ENCODE results near the gene STK33.

The STK33 gene

DNA sequence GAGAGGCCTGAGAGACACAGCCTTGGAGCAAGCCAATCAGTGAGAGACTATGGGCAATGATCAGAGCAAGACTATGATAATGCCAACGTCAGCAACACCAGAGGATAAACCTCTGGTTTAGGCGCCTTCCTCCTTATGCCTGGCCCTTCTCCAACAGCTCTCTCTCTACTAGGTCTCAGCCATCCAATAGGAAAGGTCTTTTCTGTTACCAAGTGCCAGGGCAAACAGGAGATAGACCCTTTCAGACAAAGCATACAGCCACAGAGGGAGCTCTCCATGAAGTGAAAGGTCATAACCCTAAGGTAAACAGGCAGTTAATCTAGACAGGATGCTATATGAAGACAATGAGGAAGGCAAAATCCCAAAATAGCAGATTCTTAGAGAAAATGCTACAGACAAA, 9.5 kb downstream of the STK33 start:
- H4K20me1 ChIP-seq, result no peaks in the 10 kb centered on the region
- no peak overlapping the region for H3K4me3 ChIP-seq
- H3K4me1 ChIP-seq, result peaks cover 4% of the 10 kb centered on the region; the same call in 1 of the 2 replicates
- no peaks in the 10 kb centered on the region for H3K36me3 ChIP-seq
- H3K9me3 ChIP-seq, result no peaks in the 10 kb centered on the region
- H3K9ac ChIP-seq, result no peak overlapping the region
- TF ChIP-seq Cebpa-rat (IDR thresholded peaks at IDR 0.05), result no peak
- H3K27ac ChIP-seq, result no peak overlapping the region
- no peaks in the 10 kb centered on the region for H3K27me3 ChIP-seq
- H3K4me2 ChIP-seq, result no peak overlapping the region

DNA sequence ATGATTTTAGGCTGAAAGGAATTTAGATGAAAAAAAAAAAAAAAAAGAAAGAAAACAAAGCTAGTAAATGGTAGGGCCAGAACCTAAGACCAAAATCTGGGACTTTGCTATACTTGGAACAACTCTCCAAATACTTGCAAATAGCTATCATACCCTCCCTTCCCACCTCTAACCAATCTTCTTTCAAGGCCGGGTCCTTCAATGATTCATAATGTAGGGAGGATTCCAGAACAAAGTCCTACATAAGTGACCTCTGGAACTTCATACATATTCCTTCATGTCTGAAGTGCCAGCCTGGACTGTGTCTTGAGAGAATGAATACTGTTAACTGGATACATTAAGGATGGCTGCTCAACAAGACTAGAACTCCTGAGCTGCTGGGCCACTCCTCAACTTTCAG, 9.9 kb downstream of the STK33 start:
- Histone ChIP-seq H3K9me3 (no peaks in the 10 kb centered on the region; the same call in 1 of the 2 replicates), H3K4me2 (no peak overlapping the region), H4K20me1 (no peaks in the 10 kb centered on the region), H3K4me1 (peaks cover 4% of the 10 kb centered on the region; the same call in 1 of the 2 replicates), H3K9ac (no peak overlapping the region), H3K36me3 (no peaks in the 10 kb centered on the region), H3K4me3 (no peak overlapping the region), H3K27ac (no peak overlapping the region), H3K27me3 (no peaks in the 10 kb centered on the region)
- TF ChIP-seq Cebpa-rat (IDR thresholded peaks at IDR 0.05), result no peak

DNA sequence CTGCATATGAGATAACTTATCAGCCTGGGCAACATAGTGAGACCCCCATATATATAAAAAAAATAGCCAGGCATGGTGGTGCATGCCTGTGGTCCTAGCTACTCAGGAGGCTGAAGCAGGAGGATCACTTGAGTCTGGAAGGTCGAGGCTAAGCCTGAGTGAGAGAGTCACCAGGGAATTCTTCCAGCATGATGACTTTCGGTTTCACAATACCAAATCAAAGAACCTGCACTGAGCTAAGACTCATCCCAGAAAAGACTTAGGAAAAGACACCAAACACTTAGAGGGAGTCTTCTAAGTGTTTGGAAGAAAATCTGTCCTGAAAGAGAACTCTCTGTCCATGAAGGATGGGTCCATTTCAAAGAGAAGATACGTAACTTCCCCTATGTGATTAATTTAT, 12.7 kb downstream of the STK33 start:
- Histone ChIP-seq H3K9ac (no peak overlapping the region), H3K36me3 (no peaks in the 10 kb centered on the region), H3K27me3 (no peaks in the 10 kb centered on the region), H3K27ac (no peak overlapping the region), H3K4me1 (peaks cover 4% of the 10 kb centered on the region; the same call in 1 of the 2 replicates), H3K9me3 (peaks cover 4% of the 10 kb centered on the region; the same call in 1 of the 2 replicates), H3K4me3 (no peak overlapping the region), H4K20me1 (no peaks in the 10 kb centered on the region), H3K4me2 (no peak overlapping the region)
- TF ChIP-seq Cebpa-rat (IDR thresholded peaks at IDR 0.05), result no peak

DNA sequence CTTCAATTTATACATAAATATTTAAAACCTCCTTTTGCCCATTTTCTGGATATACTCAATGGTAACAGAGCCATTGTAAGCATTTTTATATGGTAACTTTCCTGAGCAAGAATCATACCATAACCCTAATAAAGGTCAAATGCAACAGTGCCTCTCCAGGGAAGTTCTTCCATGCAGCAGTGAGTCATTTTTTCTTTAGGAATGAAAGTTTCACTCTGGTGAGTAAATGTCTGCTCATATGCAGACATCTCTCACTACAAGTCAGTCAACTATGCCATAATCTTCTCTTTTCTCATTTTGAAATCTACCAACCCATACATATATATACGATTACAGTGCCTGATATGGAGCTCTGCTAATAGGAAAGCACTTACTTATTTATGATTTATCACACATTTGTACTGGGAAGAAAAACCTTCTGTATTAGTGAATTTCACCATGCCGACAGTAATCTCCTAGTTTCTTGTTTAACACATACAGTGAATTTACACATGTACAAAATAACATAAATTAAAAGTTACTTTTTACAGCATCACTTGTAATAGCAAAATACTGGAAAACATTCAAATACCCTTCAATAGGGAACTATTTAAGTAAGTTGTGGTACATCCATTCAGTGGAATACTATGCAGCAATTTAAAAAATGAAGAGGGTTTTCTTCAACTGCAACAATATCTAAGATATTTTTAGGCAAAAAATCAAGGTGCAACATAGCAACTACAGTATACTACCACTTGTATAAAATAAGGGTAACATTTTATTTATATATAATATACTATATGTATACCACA, 16.0 kb downstream of the STK33 start:
- no peaks in the 10 kb centered on the region for H3K27me3 ChIP-seq
- TF ChIP-seq Cebpa-rat (IDR thresholded peaks at IDR 0.05), result no peak
- H3K9me3 ChIP-seq, result peaks cover 4% of the 10 kb centered on the region; the same call in 1 of the 2 replicates
- no peaks in the 10 kb centered on the region for H3K36me3 ChIP-seq
- no peak overlapping the region for H3K27ac ChIP-seq
- no peak overlapping the region for H3K9ac ChIP-seq
- H3K4me1 ChIP-seq, result peaks cover 4% of the 10 kb centered on the region; the same call in 1 of the 2 replicates
- H3K4me3 ChIP-seq, result no peak overlapping the region
- no peak overlapping the region for H3K4me2 ChIP-seq
- no peaks in the 10 kb centered on the region for H4K20me1 ChIP-seq

DNA sequence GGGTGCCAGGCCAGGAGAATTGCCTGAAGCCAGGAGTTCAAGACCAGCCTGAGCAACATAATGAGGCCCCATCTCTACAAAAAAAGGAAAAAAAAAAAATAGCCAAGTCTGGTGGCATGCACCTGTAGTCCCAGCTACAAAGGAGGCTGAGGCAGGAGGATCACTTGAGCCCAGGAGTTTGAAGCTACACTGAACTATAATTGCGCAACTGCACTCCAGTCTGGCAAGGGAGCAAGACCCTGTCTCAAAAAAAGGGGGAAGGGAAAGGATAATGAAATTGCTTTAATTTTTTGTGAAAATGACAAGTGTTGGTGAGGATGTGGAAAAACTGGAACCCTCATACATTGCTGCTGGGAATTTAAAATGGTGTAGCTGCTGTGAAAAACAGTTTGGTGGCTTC, 19.2 kb downstream of the STK33 start:
- Histone ChIP-seq H3K27ac (no peak overlapping the region), H3K27me3 (no peaks in the 10 kb centered on the region), H4K20me1 (no peaks in the 10 kb centered on the region), H3K4me2 (no peak overlapping the region), H3K4me3 (no peak overlapping the region), H3K9ac (no peak overlapping the region), H3K36me3 (no peaks in the 10 kb centered on the region), H3K4me1 (no peaks in the 10 kb centered on the region), H3K9me3 (peaks cover 4% of the 10 kb centered on the region; the same call in 1 of the 2 replicates)
- peak; percentile 81 for TF ChIP-seq Cebpa-rat (IDR thresholded peaks at IDR 0.05)

DNA sequence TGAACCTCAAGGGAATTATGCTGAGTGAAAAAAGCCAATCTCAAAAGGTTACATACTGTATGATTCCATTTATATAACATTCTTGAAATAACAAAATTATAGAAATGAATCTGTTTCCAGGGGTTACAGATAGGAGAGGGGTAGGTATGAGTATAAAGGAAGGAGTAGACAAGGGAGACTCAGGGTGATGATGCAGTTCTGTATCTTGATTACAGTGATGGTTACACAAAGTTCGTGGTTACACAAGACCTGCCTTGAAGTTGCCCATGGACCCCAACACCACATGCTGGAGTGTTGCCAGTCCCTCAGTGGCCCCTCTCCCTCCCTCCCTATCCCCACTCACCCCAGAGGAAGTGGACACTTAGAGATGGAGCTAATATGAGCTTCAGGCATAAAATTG, 20.3 kb downstream of the STK33 start:
- H3K9ac ChIP-seq, result no peak overlapping the region
- H3K27me3 ChIP-seq, result no peaks in the 10 kb centered on the region
- TF ChIP-seq Cebpa-rat (IDR thresholded peaks at IDR 0.05), result no peak
- H3K4me3 ChIP-seq, result no peak overlapping the region
- H3K9me3 ChIP-seq, result peaks cover under 1% of the 10 kb centered on the region; the same call in 1 of the 2 replicates
- no peak overlapping the region for H3K27ac ChIP-seq
- H3K36me3 ChIP-seq, result no peaks in the 10 kb centered on the region
- H3K4me2 ChIP-seq, result no peak overlapping the region
- no peaks in the 10 kb centered on the region for H4K20me1 ChIP-seq
- H3K4me1 ChIP-seq, result no peaks in the 10 kb centered on the region

DNA sequence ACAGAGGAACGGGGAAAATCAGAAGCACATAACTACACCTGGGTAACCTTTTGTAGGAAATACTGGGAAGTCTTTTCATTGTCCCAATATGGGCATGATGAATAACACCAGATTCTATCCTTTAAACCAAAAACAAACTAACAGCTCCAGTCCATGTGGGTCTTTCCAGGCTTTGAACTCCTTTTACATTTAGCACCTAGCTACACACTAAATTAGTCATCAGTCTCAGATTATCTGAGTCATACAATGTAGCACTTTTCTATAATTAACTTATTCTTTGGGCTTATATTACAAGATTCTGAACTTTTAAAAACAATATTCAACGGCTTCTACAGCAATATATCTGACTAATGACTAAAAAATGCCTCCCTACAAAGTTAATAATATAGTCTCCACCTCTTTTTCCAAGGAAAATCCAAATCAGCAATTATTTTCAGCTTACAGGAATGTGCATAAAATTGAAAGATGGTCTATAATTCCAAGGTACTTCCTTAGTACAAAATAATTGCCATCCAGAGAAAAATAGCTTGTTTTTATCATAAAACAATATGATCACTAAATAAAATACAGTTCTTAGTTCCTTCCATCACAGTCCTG, 26.3 kb downstream of the STK33 start:
- no peaks in the 10 kb centered on the region for H3K27me3 ChIP-seq
- no peak overlapping the region for H3K4me2 ChIP-seq
- H3K27ac ChIP-seq, result no peak overlapping the region
- H3K4me1 ChIP-seq, result no peaks in the 10 kb centered on the region
- no peak overlapping the region for H3K9ac ChIP-seq
- H3K36me3 ChIP-seq, result no peaks in the 10 kb centered on the region
- no peak overlapping the region for H3K4me3 ChIP-seq
- TF ChIP-seq Cebpa-rat (IDR thresholded peaks at IDR 0.05), result no peak
- H3K9me3 ChIP-seq, result no peaks in the 10 kb centered on the region
- H4K20me1 ChIP-seq, result no peaks in the 10 kb centered on the region

DNA sequence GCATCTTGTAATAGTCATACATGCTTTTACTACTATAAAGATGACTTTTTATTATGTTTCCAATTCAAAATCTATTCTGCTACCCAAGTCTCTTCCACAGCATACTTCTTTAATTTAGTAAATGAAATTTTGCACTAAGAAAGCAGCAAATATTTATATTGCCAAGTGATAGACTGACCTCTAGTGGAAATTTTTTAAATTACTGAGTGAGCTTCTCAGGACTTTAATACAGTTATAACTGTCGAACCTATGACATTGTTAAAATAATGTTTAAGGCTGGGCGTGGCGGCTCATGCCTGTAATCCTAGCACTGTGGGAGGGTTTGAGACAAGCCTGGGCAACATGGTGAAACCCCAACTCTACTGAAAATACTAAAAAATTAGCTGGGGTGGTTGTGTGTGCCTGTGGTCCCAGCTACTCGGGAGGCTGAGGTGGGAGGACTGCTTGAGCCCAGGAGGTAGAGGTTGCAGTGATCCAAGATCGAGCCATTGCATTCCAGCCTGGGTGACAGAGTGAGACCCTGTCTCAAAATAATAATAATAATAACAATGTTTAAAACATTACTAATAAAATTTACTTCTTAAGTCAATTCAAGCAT, 27.3 kb downstream of the STK33 start:
- peaks cover 2% of the 10 kb centered on the region; the same call in 1 of the 2 replicates for H3K9me3 ChIP-seq
- H3K4me2 ChIP-seq, result no peak overlapping the region
- no peaks in the 10 kb centered on the region for H3K36me3 ChIP-seq
- TF ChIP-seq Cebpa-rat (IDR thresholded peaks at IDR 0.05), result no peak
- H3K27me3 ChIP-seq, result no peaks in the 10 kb centered on the region
- H3K4me3 ChIP-seq, result no peak overlapping the region
- H3K4me1 ChIP-seq, result no peaks in the 10 kb centered on the region
- no peak overlapping the region for H3K27ac ChIP-seq
- no peak overlapping the region for H3K9ac ChIP-seq
- no peaks in the 10 kb centered on the region for H4K20me1 ChIP-seq

DNA sequence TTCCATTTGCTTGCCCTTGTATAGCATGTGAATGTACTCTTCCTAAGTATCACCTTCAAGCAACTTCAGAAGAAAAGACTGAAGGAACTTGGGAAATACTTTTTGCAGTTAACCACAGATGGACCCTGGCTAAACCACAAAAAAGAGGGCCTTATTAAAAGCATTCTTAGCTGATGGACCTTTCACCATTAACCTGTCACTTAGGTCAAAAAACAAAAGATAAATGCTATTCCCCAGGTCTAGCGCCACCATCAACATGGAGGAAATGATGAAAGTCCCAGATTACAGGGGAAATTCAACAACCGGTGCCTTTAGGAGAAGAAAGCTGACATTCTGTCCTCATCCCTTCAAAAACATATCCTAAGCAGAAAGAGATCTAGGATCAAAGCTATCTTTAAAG, 29.5 kb downstream of the STK33 start:
- Histone ChIP-seq H3K36me3 (no peaks in the 10 kb centered on the region), H3K9ac (no peak overlapping the region), H3K4me2 (no peak overlapping the region)

DNA sequence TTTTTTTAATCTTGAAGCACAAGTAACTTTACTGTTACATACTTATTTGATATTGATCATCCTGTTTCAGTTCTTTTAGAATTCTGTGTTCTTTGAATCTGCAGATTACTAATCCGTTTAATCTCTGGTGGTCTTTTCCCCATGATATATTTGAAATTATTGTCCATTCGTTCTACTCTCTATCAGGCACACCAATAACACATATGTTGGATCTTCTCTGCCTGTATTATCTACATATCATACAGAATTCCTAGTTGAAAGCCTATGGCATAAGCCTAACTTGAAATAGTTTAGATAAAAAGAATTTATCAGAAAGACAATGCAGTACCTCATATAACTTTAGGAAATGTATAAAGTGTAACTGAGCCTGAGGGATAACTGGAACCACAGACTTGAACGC, 32.6 kb downstream of the STK33 start:
- no peak overlapping the region for H3K9ac ChIP-seq
- no peak overlapping the region for H3K4me3 ChIP-seq
- no peaks in the 10 kb centered on the region for H3K36me3 ChIP-seq
- H3K27me3 ChIP-seq, result no peaks in the 10 kb centered on the region
- H3K9me3 ChIP-seq, result peaks cover 10% of the 10 kb centered on the region; the same call in 1 of the 2 replicates
- H4K20me1 ChIP-seq, result no peaks in the 10 kb centered on the region
- H3K4me2 ChIP-seq, result no peak overlapping the region
- no peak overlapping the region for H3K27ac ChIP-seq
- no peak for TF ChIP-seq Cebpa-rat (IDR thresholded peaks at IDR 0.05)
- no peaks in the 10 kb centered on the region for H3K4me1 ChIP-seq

More for the DNA sequence above, 29.5 kb downstream of the STK33 start:
- Histone ChIP-seq H4K20me1 (no peaks in the 10 kb centered on the region), H3K4me1 (no peaks in the 10 kb centered on the region), H3K4me3 (no peak overlapping the region), H3K27me3 (no peaks in the 10 kb centered on the region), H3K27ac (no peak overlapping the region), H3K9me3 (peaks cover 10% of the 10 kb centered on the region; the same call in 1 of the 2 replicates)
- TF ChIP-seq Cebpa-rat (IDR thresholded peaks at IDR 0.05), result no peak
